B cell (primary cell): Measurements from ENCODE around the gene MRPL52. TPM values are rescaled to one million over a fixed set of nuclear protein-coding genes. Genes with fewer than 3 reads are reported as not detected.
A peak's percentile ranks its signal among the peaks of the same experiment; 100 is the strongest.

Experiments used
- ATAC-seq: fragments of 200-7000 bp; cut with Tn5 transposase; one replicate; pipeline ENCODE4 v1.10.0; 2021; ENCODE audit warnings: low read depth, mild to moderate bottlenecking, moderate number of reproducible peaks, moderate library complexity
- CTCF ChIA-PET: fragments of 350-600 bp; sonication (Branson Sonifier 250); formaldehyde crosslinking; loops from one replicate; lab custom pipeline; 2021; ENCODE audit warnings: antibody characterized with exemption, inconsistent platforms; lab: Charles Lee
- POLR2A ChIA-PET: fragments of 350-600 bp; sonication (Branson Sonifier 250); formaldehyde crosslinking; loops from one replicate; lab custom pipeline; 2021; ENCODE audit warnings: antibody characterized with exemption; lab: Charles Lee
- DNase-seq: peaks from one replicate; pipeline ENCODE4 v3.0.0; 2013
- H2AFZ ChIP-seq: 2 replicates; pipeline ENCODE4 v1.6.1; 2012; ENCODE audit warnings: mild to moderate bottlenecking, low read depth, low read length; ENCODE audit not compliant: insufficient read depth, poor library complexity, severe bottlenecking
- H3K27ac ChIP-seq, 2 donors: 1 replicate in 1 of 2; 2 replicates in 1 of 2; pipeline ENCODE4 v1.5.1; 2012 to 2013; ENCODE audit warnings: low read length in 2 of 2, mild to moderate bottlenecking in 2 of 2, moderate library complexity in 1 of 2
- H3K27me3 ChIP-seq, 4 experiments: fragments of 200-600 bp in 1 of 4; sonication (generic) in 1 of 4; replicated peaks in 1 of 4; 1 replicate in 2 of 4; 2 replicates in 2 of 4; pipeline versions ENCODE4 v1.6.1 to v1.7.0; 2013 to 2016; ENCODE audit warnings: low read length in 3 of 4, mild to moderate bottlenecking in 2 of 4, mixed read lengths in 1 of 4, moderate library complexity in 1 of 4; ENCODE audit not compliant: insufficient read depth in 4 of 4, control insufficient read depth in 3 of 4; ENCODE audit errors: control extremely low read depth in 1 of 4
- H3K36me3 ChIP-seq, 2 experiments: replicated peaks in 1 of 2; 1 replicate in 1 of 2; 2 replicates in 1 of 2; pipeline versions ENCODE4 v1.6.1 to v1.7.1; 2013; ENCODE audit warnings: low read length in 1 of 2; ENCODE audit not compliant: insufficient read depth in 2 of 2, control insufficient read depth in 1 of 2; ENCODE audit errors: control extremely low read depth in 1 of 2, extremely low read depth in 1 of 2
- H3K4me1 ChIP-seq, 2 donors: fragments of 200-600 bp in 1 of 2; sonication (generic) in 1 of 2; 1 replicate in 1 of 2; 2 replicates in 1 of 2; pipeline versions ENCODE4 v1.5.1 to v1.6.1; 2013 to 2017; ENCODE audit warnings: low read length in 2 of 2; ENCODE audit not compliant: control insufficient read depth in 2 of 2, insufficient read depth in 2 of 2
- H3K4me2 ChIP-seq: replicated peaks from 2 replicates; pipeline ENCODE3; 2012; ENCODE audit warnings: mild to moderate bottlenecking, low read depth, low read length; ENCODE audit not compliant: poor library complexity, severe bottlenecking
- H3K4me3 ChIP-seq, 5 experiments: fragments of 200-600 bp in 1 of 5; sonication (generic) in 1 of 5; 1 replicate in 3 of 5; 2 replicates in 2 of 5; pipeline versions ENCODE4 v1.5.1 to v1.7.0; 2011 to 2016; ENCODE audit warnings: low read length in 4 of 5, mild to moderate bottlenecking in 4 of 5, low read depth in 2 of 5, control low read depth in 1 of 5, moderate library complexity in 1 of 5; ENCODE audit not compliant: insufficient read depth in 1 of 5; ENCODE audit errors: control extremely low read depth in 1 of 5, extremely low read depth in 1 of 5
- H3K79me2 ChIP-seq: fragments of 200-600 bp; sonication (generic); one replicate; pipeline ENCODE4 v1.6.0; 2016; ENCODE audit warnings: low read length; ENCODE audit not compliant: control insufficient read depth, insufficient read depth
- H3K9ac ChIP-seq: fragments of 200-600 bp; sonication (generic); 2 replicates; pipeline ENCODE4 v1.6.1; 2017; ENCODE audit warnings: mild to moderate bottlenecking, low read length, moderate library complexity
- H3K9me3 ChIP-seq, 3 donors: one replicate each; pipeline versions ENCODE4 v1.6.1 to v1.7.1; 2013; ENCODE audit warnings: low read length in 2 of 3; ENCODE audit not compliant: control insufficient read depth in 2 of 3, insufficient read depth in 1 of 3; ENCODE audit errors: control extremely low read depth in 1 of 3
- H4K20me1 ChIP-seq: 2 replicates; pipeline ENCODE4 v1.6.0; 2012; ENCODE audit warnings: mild to moderate bottlenecking, low read length; ENCODE audit not compliant: insufficient read depth, control insufficient read depth, poor library complexity, severe bottlenecking
- H3K27ac Mint-ChIP-seq: one replicate; pipeline ENCODE4 v1.8.0; 2021; ENCODE audit warnings: mixed read lengths
- H3K27me3 Mint-ChIP-seq: one replicate; pipeline ENCODE4 v1.8.0; 2021; ENCODE audit warnings: mixed read lengths
- H3K4me1 Mint-ChIP-seq: one replicate; pipeline ENCODE4 v1.8.0; 2021; ENCODE audit warnings: mixed read lengths
- H3K4me3 Mint-ChIP-seq: one replicate; pipeline ENCODE4 v1.8.0; 2021; ENCODE audit warnings: mixed read lengths
- H3K9me3 Mint-ChIP-seq: one replicate; pipeline ENCODE4 v1.8.0; 2022; ENCODE audit warnings: mixed read lengths; ENCODE audit not compliant: insufficient read depth
- CTCF ChIP-seq: fragments of 200-600 bp; IDR thresholded peaks from one replicate; pipeline ENCODE4 v1.8.0; 2022; ENCODE audit warnings: antibody characterized with exemption, mild to moderate bottlenecking
- EZH2 ChIP-seq: IDR thresholded peaks from 2 replicates; pipeline ENCODE4 v1.6.1; 2012; ENCODE audit warnings: borderline replicate concordance, low read depth, mild to moderate bottlenecking, moderate library complexity, low read length; ENCODE audit not compliant: insufficient read depth, poor library complexity, severe bottlenecking
- WGBS: methylation state at CpG from one replicate; pipeline ENCODE4 v1.1.5; 2013; ENCODE audit warnings: missing lambda C conversion rate; ENCODE audit not compliant: insufficient coverage; 5-methylcytosine and 5-hydroxymethylcytosine counted together
- intact Hi-C: fragments of 100-400 bp; cut with micrococcal nuclease; formaldehyde crosslinking; loops from one replicate; pipeline ENCODE4 v1.10.0; 2022
- polyA plus RNA-seq: library from polyadenylated mRNA; depleted of rRNA; stranded (reverse); fragments of >200 nt; gene quantifications from 2 replicates; pipeline ENCODE4 v1.2.3, GENCODE V29; 2012
- total RNA-seq, 2 donors: library from RNA; stranded (reverse); fragments of 120-200 nt in 1 of 2; gene quantifications; 1 replicate in 1 of 2; 2 replicates in 1 of 2; pipeline versions ENCODE4 v1.2.3 to v1.2.4, GENCODE V29; 2013 to 2022

Gene MRPL52
- total and polyA plus RNA-seq, 2 donors (not counting 1 experiment from before 2014, with no cell fraction given), result 37.4 to 91.6 TPM

DNA sequence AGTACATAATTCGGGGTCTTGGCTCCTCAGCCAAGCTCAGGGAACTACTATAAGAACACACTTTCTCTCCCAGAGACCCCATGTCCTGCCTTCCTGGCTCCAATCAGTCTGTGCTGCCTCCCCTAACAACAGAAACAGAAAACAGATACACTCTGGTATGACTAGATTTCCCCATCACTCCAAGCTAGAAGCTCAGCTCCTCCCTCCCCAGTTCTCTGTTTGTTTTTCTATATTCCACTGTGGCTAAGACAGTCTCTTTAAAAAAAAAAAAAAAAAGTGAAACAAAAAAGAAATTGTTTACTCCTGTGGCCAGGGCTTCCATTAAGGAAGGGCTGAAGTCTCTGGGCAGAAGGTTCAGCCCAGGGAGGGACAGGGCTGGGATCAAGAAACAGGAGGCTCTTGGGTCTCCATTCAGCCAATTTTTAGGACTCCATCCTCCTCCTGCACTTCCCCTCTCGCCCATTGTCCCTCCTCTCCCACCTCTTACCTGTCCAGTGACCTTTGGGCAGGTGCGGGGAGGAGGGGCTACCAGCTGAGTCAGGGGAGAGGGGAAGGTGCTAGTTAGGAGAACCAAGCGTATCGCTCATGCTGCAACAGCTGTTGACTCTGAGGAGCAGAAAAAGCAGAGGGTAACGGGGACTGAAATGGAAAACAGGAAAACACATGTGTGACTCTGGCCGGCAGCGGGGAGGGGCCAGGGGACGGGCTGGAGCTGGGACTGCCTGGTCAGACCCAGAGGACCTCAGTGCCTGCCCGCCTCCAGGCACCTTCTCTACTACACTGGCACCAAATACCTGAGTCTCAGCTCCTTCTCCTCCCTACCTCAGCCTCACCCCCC, 10.3 kb upstream of the MRPL52 start:
- H3K4me3 ChIP-seq, result no peak overlapping the region
- H3K27ac Mint-ChIP-seq, result peak overlapping the region; percentile 90
- H3K4me1 ChIP-seq, result peaks cover 41 to 57% of the 10 kb centered on the region in 2 donors
- TF ChIP-seq CTCF (no peak), EZH2 (no peak)
- no peaks in the 10 kb centered on the region for H4K20me1 ChIP-seq
- peak overlapping the region; percentile 40 to 43 for H3K27ac ChIP-seq
- H3K9me3 ChIP-seq, result peaks cover 0 to 6% (median 0%) of the 10 kb centered on the region in 3 donors
- H2AFZ ChIP-seq, result peak overlapping the region; percentile 62
- H3K4me2 ChIP-seq, result peak overlapping the region; percentile 54
- no peak overlapping the region for H3K9ac ChIP-seq
- DNase-seq (no peak), ATAC-seq (peak; percentile 40)
- CTCF ChIA-PET, result interaction anchor here (0.6 to 7.8 kb wide), 14 partner anchors 10 to 110 kb away, joined by 3 to 207 read pairs (median 4); partner anchors contain the start of genes MMP14, MRPL52 and OXA1L
- H3K79me2 ChIP-seq, result no peaks in the 10 kb centered on the region
- H3K4me3 Mint-ChIP-seq, result peak overlapping the region; percentile 68
- peaks cover 74% of the 10 kb centered on the region for H3K4me1 Mint-ChIP-seq
- H3K27me3 Mint-ChIP-seq, result no peaks in the 10 kb centered on the region
- intact Hi-C loops, result loop anchor here (1.0 to 2.0 kb wide), 3 partner anchors 8 to 29 kb away; no protein-coding TSS in a partner anchor
- 11% methylated on average over 9 of the region's 10 CpGs for WGBS
- H3K36me3 ChIP-seq, result no peaks in the 10 kb centered on the region
- H3K27me3 ChIP-seq, result no peaks in the 10 kb centered on the region
- POLR2A ChIA-PET, result interaction anchor here (0.6 to 1.7 kb wide), 8 partner anchors 9 to 69 kb away, joined by 4 to 12 read pairs (median 6); no protein-coding TSS in a partner anchor
- no peaks in the 10 kb centered on the region for H3K9me3 Mint-ChIP-seq

DNA sequence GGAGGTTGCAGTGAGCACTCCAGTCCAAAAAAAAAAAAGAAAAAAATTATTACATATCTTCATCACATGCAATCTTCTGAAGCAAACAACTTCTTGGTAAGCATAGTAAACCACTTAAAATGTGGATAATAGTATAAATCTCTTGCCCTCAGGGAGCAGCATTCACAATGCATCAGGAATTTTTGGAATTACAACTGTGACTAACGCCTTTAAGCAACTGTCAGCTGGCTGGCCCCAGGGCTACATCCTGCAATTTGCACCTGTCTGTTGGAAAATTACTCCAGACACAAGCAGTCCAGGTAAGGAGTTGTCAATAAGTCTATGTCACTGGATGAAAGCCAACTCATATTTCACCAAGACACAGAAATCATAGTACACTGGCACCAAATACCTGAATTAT, 9.0 kb upstream of the MRPL52 start:
- peaks cover 70% of the 10 kb centered on the region for H3K4me1 Mint-ChIP-seq
- Histone ChIP-seq H3K4me3 (no peak overlapping the region), H3K27me3 (no peaks in the 10 kb centered on the region), H3K9ac (no peak overlapping the region), H3K79me2 (no peaks in the 10 kb centered on the region), H3K9me3 (peaks cover 0 to 6% (median 0%) of the 10 kb centered on the region in 3 donors), H3K27ac (no peak overlapping the region), H3K36me3 (no peaks in the 10 kb centered on the region), H3K4me1 (peaks cover 35 to 51% of the 10 kb centered on the region in 2 donors), H4K20me1 (no peaks in the 10 kb centered on the region), H2AFZ (no peak overlapping the region), H3K4me2 (no peak overlapping the region)
- H3K27me3 Mint-ChIP-seq, result no peaks in the 10 kb centered on the region
- 100% methylated on average over 1 of the region's 1 CpG for WGBS
- CTCF ChIA-PET, result interaction anchor here (1.8 to 7.8 kb wide), 7 partner anchors 9 to 79 kb away, joined by 10 to 207 read pairs (median 21); partner anchors contain the start of genes MRPL52 and OXA1L
- POLR2A ChIA-PET, result no interaction called here
- TF ChIP-seq EZH2, result no peak
- no peak for TF ChIP-seq CTCF
- H3K9me3 Mint-ChIP-seq, result no peaks in the 10 kb centered on the region
- intact Hi-C loops, result no loop called here
- peak overlapping the region; percentile 57 for H3K4me3 Mint-ChIP-seq
- DNase-seq (no peak), ATAC-seq (no peak)
- H3K27ac Mint-ChIP-seq, result peak overlapping the region; percentile 74
